NCI-H1092 (cell line): ENCODE measurements around the gene ATP5MK.
"Not testable (repeated sequence)": the region's sequence is repeated elsewhere in the genome, so short reads cannot be mapped to it uniquely, and the experiment has no call there.

Source experiments
- DNase-seq: peaks from one replicate; lab custom pipeline; 2025; lab: John Stamatoyannopoulos, UW

The ATP5MK gene

GRCh38 chr10:103396067-103396788, at the start of gene ATP5MK, which contains the start of gene PDCD11:
Gene ATP5MK (minus strand): TSS chr10:103396475. CDS start chr10:103392457, 4,018 bp downstream.
Gene PDCD11 (plus strand): TSS chr10:103396626. CDS start chr10:103398427, 1,801 bp downstream.
- DNase-seq = peak; percentile 91

GRCh38 chr10:103445366-103445765, 49.1 kb upstream of the ATP5MK start:
- no peak for DNase-seq

- no peak for DNase-seq
These were observed 48.2 kb upstream of the ATP5MK start for GRCh38 chr10:103444478-103444877.

GRCh38 chr10:103443475-103444185, 47.4 kb upstream of the ATP5MK start:
- no peak for DNase-seq

- no peak for DNase-seq
These were observed 45.8 kb upstream of the ATP5MK start for GRCh38 chr10:103442031-103442461.

GRCh38 chr10:103441611-103442010, 45.3 kb upstream of the ATP5MK start:
- DNase-seq = no peak

- no peak for DNase-seq
These were observed 44.9 kb upstream of the ATP5MK start for GRCh38 chr10:103441206-103441605.

GRCh38 chr10:103440416-103440815, 44.1 kb upstream of the ATP5MK start:
- no peak for DNase-seq

- no peak for DNase-seq
These were observed 43.5 kb upstream of the ATP5MK start for GRCh38 chr10:103439776-103440175.

- no peak for DNase-seq
These were observed 37.6 kb upstream of the ATP5MK start for GRCh38 chr10:103433858-103434257.

GRCh38 chr10:103431902-103432301, 35.6 kb upstream of the ATP5MK start:
- DNase-seq = no peak

- no peak for DNase-seq
These were observed 33.4 kb upstream of the ATP5MK start for GRCh38 chr10:103429647-103430046.

GRCh38 chr10:103428989-103429643, 32.8 kb upstream of the ATP5MK start:
- no peak for DNase-seq

- no peak for DNase-seq
These were observed 31.6 kb upstream of the ATP5MK start for GRCh38 chr10:103427866-103428265.

- no peak for DNase-seq
These were observed 27.5 kb upstream of the ATP5MK start for GRCh38 chr10:103423748-103424147.

GRCh38 chr10:103419101-103419500, 22.8 kb upstream of the ATP5MK start:
- DNase-seq = no peak

GRCh38 chr10:103417601-103418000, 21.3 kb upstream of the ATP5MK start:
- no peak for DNase-seq

- not testable (repeated sequence) for DNase-seq
These were observed 20.8 kb upstream of the ATP5MK start for GRCh38 chr10:103417148-103417469.

- peak; percentile 34 for DNase-seq
These were observed 20.3 kb upstream of the ATP5MK start for GRCh38 chr10:103416436-103417147.

- DNase-seq = no peak
These were observed 19.3 kb upstream of the ATP5MK start for GRCh38 chr10:103415581-103415980.

GRCh38 chr10:103413564-103413963, 17.3 kb upstream of the ATP5MK start:
- DNase-seq = no peak

- no peak for DNase-seq
These were observed 1.0 kb upstream of the ATP5MK start for GRCh38 chr10:103397191-103397825.
